GM10248 (cell line): ENCODE data around the gene MVD.
"Not testable (repeated sequence)": the region's sequence is repeated elsewhere in the genome, so short reads cannot be mapped to it uniquely, and the experiment has no call there.

ENCODE experiments used
- CTCF ChIA-PET: fragments of 300-600 bp; sonication (Branson Sonifier 250); formaldehyde crosslinking; extraction: SDS; loops from one replicate; lab custom pipeline; 2021; ENCODE audit warnings: antibody characterized with exemption; lab: Yijun Ruan, JAX
- POLR2A ChIA-PET: fragments of 350-650 bp; sonication (Branson Sonifier 250); formaldehyde crosslinking; extraction: SDS; loops from one replicate; lab custom pipeline; 2020; ENCODE audit warnings: antibody characterized with exemption; lab: Yijun Ruan, JAX
- DNase-seq: peaks from one replicate; pipeline ENCODE4 v3.0.0; 2012; ENCODE audit errors: extremely low spot score
- CTCF ChIP-seq: IDR thresholded peaks from 2 replicates; pipeline ENCODE4 v1.5.1; 2012; ENCODE audit warnings: mild to moderate bottlenecking, low read depth; ENCODE audit errors: extremely low read depth, missing control alignments, control extremely low read depth

Gene MVD

GRCh38 chr16:88616320-88616719 lies 46.6 kb downstream of the MVD start:
- TF ChIP-seq CTCF = no peak
- no peak for DNase-seq
- ChIA-PET CTCF (interaction anchor here (1.1 to 1.5 kb wide), 4 partner anchors 8 to 26 kb away, joined by 3 to 4 read pairs (median 4); no protein-coding TSS in a partner anchor), POLR2A (no interaction called here)

- no peak for DNase-seq
- ChIA-PET CTCF (no interaction called here), POLR2A (no interaction called here)
- TF ChIP-seq CTCF = no peak
Observed at GRCh38 chr16:88614818-88615580, 47.9 kb downstream of the MVD start.

- no peak for DNase-seq
- ChIA-PET CTCF (no interaction called here), POLR2A (no interaction called here)
- TF ChIP-seq CTCF = no peak
Observed at GRCh38 chr16:88613911-88614817, 48.7 kb downstream of the MVD start.

GRCh38 chr16:88613293-88613692 lies 49.6 kb downstream of the MVD start:
- DNase-seq = no peak
- ChIA-PET CTCF (no interaction called here), POLR2A (no interaction called here)
- no peak for TF ChIP-seq CTCF

GRCh38 chr16:88610909-88611812 lies 51.7 kb downstream of the MVD start:
- CTCF ChIA-PET = interaction anchor here (1.5 kb wide), 1 partner anchor 12 kb away, joined by 3 read pairs; no protein-coding TSS in a partner anchor
- no peak for TF ChIP-seq CTCF
- POLR2A ChIA-PET = no interaction called here
- no peak for DNase-seq

GRCh38 chr16:88610080-88610479 lies 52.8 kb downstream of the MVD start:
- CTCF ChIA-PET = no interaction called here
- DNase-seq = no peak
- POLR2A ChIA-PET = no interaction called here
- no peak for TF ChIP-seq CTCF

GRCh38 chr16:88609426-88609825 lies 53.5 kb downstream of the MVD start:
- CTCF ChIA-PET, DNase-seq, POLR2A ChIA-PET: not testable (repeated sequence)
